GM20000 (cell line): ENCODE data around the gene SLC24A3.

Experiments used
- DNase-seq: peaks from one replicate; pipeline ENCODE4 v3.0.0; 2012; ENCODE audit warnings: low spot score
- CTCF ChIP-seq: IDR thresholded peaks from 2 replicates; pipeline ENCODE4 v1.5.1; 2012; ENCODE audit warnings: mild to moderate bottlenecking, control low read depth; ENCODE audit errors: extremely low read depth, missing control alignments

SLC24A3 gene

GRCh38 chr20:19741924-19742323 is 529.5 kb downstream of the SLC24A3 start:
- TF ChIP-seq CTCF, result no peak
- no peak for DNase-seq

GRCh38 chr20:19742974-19743639 is 530.7 kb downstream of the SLC24A3 start:
- no peak for TF ChIP-seq CTCF
- DNase-seq, result no peak

GRCh38 chr20:19743640-19743995 is 531.2 kb downstream of the SLC24A3 start:
- DNase-seq, result no peak
- TF ChIP-seq CTCF, result no peak

GRCh38 chr20:19745106-19745505 is 532.7 kb downstream of the SLC24A3 start:
- no peak for TF ChIP-seq CTCF
- DNase-seq, result no peak

GRCh38 chr20:19745584-19745983 is 533.1 kb downstream of the SLC24A3 start:
- no peak for TF ChIP-seq CTCF

GRCh38 chr20:19746396-19746795 is 534.0 kb downstream of the SLC24A3 start:
- no peak for TF ChIP-seq CTCF
- no peak for DNase-seq

More at GRCh38 chr20:19745584-19745983, 533.1 kb downstream of the SLC24A3 start:
- no peak for DNase-seq

GRCh38 chr20:19747903-19748302 is 535.5 kb downstream of the SLC24A3 start:
- no peak for TF ChIP-seq CTCF
- no peak for DNase-seq
